RCC 7860 (cell line): ENCODE measurements around the gene FOXJ3.

Experiments used
- DNase-seq: peaks from one replicate; pipeline ENCODE4 v3.0.0-alpha.2; 2015; ENCODE audit warnings: low spot score
- FAIRE-seq: peaks from 2 replicates; lab custom pipeline; 2012; peaks lifted over from hg19 to GRCh38; lab: Jason Lieb, UNC

The FOXJ3 gene

DNA sequence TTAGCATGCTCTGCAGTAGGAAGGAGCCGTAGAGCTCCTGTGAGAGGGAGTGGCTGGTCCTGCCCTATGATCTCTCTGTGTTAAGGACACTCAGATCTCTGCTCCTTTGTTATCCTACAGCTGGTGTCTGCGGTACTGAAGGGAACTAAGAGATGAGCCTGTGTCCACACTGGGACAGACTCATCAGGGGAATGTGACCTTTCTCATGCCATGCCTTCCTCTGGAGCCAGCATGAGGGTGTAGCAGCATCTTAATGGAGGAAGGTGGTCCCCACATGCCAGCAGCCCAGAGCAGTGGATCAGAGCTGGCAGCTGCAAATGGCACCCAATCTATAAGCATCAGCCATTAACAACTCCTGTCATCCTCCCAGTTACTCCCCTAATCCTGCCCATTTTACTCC is 206.5 kb downstream of the FOXJ3 start:
- DNase-seq: no peak
- FAIRE-seq: no peak

- DNase-seq: no peak
- FAIRE-seq: no peak
These were observed 207.3 kb downstream of the FOXJ3 start for GRCh38 chr1:42127767-42128166.
